Neural crest cell (in vitro differentiated cells): ENCODE results near the gene PILRB. TPM values are rescaled to one million over a fixed set of nuclear protein-coding genes. Genes with fewer than 3 reads are reported as not detected.
"Not testable (repeated sequence)": the region's sequence is repeated elsewhere in the genome, so short reads cannot be mapped to it uniquely, and the experiment has no call there.

Source experiments
- DNase-seq: peaks from one replicate; pipeline ENCODE4 v3.0.0; 2021; ENCODE audit warnings: low read depth, mixed read lengths, low spot score
- H3K27ac Mint-ChIP-seq: one replicate; pipeline ENCODE4 v1.8.0; 2021; ENCODE audit warnings: mild to moderate bottlenecking, mixed read lengths; ENCODE audit not compliant: unreplicated experiment
- H3K27me3 Mint-ChIP-seq: 2 replicates; pipeline ENCODE4 v1.8.0; 2021; ENCODE audit warnings: low read depth, mild to moderate bottlenecking, mixed read lengths
- H3K36me3 Mint-ChIP-seq: 2 replicates; pipeline ENCODE4 v1.8.0; 2021; ENCODE audit warnings: low read depth, mild to moderate bottlenecking, mixed read lengths
- H3K4me1 Mint-ChIP-seq: 2 replicates; pipeline ENCODE4 v1.8.0; 2021; ENCODE audit warnings: mixed read lengths
- H3K4me3 Mint-ChIP-seq: one replicate; pipeline ENCODE4 v1.8.0; 2021; ENCODE audit warnings: mild to moderate bottlenecking, mixed read lengths
- H3K9me3 Mint-ChIP-seq: 2 replicates; pipeline ENCODE4 v1.8.0; 2021; ENCODE audit warnings: mixed read lengths
- total RNA-seq: library from RNA; stranded (reverse); gene quantifications from 2 replicates; pipeline ENCODE4 v1.2.1, GENCODE V29; 2021
- TF ChIP-seq, protein P1 (sequence below): fragments of 200-600 bp; sonication (generic); conservative IDR thresholded peaks from 2 replicates; pipeline ENCODE4 v1.5.0; 2021; ENCODE audit warnings: antibody characterized with exemption, mild to moderate bottlenecking

Gene PILRB
- total RNA-seq, 1 donor from 2014 or later = 36.5 TPM

DNA sequence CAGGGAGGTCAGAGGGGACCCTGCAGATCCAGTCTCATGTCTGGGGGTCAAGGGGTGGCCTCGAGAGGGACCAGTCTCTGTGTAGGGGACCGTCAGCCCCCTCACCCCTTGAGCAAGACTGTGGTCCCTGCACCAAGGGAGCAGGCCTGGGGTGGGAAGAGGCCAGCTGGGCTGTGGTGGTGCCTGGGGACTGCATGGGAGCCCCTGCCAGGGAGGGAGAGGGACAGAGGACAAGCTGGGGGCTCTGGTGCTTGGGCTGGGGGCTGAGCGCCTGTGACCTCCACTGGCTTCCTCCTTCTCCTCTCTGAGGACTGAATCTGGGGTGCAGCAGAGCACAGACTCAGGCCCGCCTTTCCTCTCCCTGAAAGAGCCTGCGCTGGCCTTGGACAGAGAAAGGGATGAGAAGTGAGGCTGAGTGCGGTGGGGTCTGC, 771 bp upstream of the PILRB start:
- Mint-ChIP-seq H3K27me3 (no peaks in the 10 kb centered on the region), H3K4me1 (no peaks in the 10 kb centered on the region), H3K9me3 (no peaks in the 10 kb centered on the region), H3K27ac (no peak overlapping the region), H3K4me3 (no peak overlapping the region), H3K36me3 (peaks cover 7% of the 10 kb centered on the region)
- DNase-seq = no peak
- TF ChIP-seq, protein P1, sequence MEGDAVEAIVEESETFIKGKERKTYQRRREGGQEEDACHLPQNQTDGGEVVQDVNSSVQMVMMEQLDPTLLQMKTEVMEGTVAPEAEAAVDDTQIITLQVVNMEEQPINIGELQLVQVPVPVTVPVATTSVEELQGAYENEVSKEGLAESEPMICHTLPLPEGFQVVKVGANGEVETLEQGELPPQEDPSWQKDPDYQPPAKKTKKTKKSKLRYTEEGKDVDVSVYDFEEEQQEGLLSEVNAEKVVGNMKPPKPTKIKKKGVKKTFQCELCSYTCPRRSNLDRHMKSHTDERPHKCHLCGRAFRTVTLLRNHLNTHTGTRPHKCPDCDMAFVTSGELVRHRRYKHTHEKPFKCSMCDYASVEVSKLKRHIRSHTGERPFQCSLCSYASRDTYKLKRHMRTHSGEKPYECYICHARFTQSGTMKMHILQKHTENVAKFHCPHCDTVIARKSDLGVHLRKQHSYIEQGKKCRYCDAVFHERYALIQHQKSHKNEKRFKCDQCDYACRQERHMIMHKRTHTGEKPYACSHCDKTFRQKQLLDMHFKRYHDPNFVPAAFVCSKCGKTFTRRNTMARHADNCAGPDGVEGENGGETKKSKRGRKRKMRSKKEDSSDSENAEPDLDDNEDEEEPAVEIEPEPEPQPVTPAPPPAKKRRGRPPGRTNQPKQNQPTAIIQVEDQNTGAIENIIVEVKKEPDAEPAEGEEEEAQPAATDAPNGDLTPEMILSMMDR = no peak

DNA sequence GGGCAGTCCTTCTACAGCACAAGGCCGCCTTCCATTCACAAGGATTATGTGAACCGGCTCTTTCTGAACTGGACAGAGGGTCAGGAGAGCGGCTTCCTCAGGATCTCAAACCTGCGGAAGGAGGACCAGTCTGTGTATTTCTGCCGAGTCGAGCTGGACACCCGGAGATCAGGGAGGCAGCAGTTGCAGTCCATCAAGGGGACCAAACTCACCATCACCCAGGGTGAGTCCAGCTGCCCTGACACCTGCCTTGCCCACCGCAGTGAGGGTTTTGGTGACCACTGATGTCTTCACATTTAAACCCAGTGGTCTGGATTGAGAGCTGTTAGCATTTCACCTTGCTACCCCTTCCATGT, 918 bp downstream of the PILRB start:
- Mint-ChIP-seq H3K27ac (peak overlapping the region; percentile 19), H3K4me3 (no peak overlapping the region), H3K27me3 (no peaks in the 10 kb centered on the region), H3K9me3 (no peaks in the 10 kb centered on the region), H3K36me3 (peaks cover 14% of the 10 kb centered on the region), H3K4me1 (no peaks in the 10 kb centered on the region)
- DNase-seq = no peak
- TF ChIP-seq, protein P1 = no peak

DNA sequence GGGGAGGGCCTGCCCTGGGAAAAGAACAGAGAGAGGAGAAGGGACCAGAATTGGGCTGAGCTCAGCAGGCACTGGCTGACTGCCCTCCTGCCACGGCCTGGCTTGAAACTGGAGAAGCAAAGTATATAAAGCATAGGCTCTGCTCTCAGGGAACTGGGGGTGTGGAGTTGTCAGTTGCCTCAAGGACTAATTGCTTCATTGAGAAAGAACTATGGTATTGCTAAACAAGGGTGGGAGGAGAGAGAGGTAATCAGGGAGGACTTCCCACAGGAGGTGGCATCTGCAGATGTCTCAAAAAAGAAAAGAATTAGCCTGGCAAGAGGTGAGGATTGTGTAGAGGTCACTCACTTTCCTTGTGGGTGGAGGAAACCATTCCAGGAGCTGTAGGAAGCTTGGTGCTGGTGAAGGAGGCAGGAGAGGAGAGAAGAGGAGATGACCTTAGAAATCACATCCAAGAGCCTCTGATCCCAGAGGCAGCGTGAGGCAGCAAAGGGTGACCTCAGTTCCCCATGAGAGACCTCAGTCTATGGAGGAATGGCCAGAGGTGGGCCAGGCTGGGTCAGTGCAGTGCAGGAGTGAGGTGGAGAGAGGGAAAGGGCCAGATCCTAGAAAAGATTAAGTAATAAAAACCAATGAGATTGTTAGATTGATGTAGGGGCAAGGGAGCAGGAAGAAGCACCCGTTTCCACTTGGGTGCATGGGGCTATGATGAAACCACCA, 2.4 kb downstream of the PILRB start:
- Mint-ChIP-seq H3K4me1 (no peaks in the 10 kb centered on the region), H3K9me3 (no peaks in the 10 kb centered on the region), H3K4me3 (no peak overlapping the region), H3K36me3 (peaks cover 23% of the 10 kb centered on the region), H3K27ac (no peak overlapping the region), H3K27me3 (no peaks in the 10 kb centered on the region)
- TF ChIP-seq, protein P1 = no peak
- DNase-seq = no peak

DNA sequence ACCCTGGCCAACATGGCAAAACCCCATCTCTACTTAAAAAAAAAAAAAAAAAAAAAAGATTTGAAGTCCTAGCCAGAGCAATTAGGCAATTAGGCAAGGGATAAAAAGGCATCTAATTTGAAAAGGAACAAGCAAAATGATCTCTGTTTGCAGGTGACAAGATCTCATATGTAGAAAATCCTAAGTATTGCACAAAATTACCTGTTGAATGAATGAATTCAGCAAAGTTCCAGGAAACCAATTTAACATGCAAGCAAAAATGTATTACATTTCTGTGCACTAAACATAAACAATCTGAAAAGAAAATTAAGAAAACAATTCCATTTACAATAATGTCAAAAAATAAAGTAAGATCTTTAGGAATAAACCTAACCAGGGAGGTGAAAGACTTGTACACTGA, 5.2 kb downstream of the PILRB start:
- H3K9me3 Mint-ChIP-seq = no peaks in the 10 kb centered on the region
- H3K27me3 Mint-ChIP-seq = no peaks in the 10 kb centered on the region
- H3K36me3 Mint-ChIP-seq = peaks cover 28% of the 10 kb centered on the region
- H3K4me3 Mint-ChIP-seq = no peak overlapping the region
- DNase-seq = no peak
- no peak overlapping the region for H3K27ac Mint-ChIP-seq
- TF ChIP-seq, protein P1 = no peak
- H3K4me1 Mint-ChIP-seq = no peaks in the 10 kb centered on the region

DNA sequence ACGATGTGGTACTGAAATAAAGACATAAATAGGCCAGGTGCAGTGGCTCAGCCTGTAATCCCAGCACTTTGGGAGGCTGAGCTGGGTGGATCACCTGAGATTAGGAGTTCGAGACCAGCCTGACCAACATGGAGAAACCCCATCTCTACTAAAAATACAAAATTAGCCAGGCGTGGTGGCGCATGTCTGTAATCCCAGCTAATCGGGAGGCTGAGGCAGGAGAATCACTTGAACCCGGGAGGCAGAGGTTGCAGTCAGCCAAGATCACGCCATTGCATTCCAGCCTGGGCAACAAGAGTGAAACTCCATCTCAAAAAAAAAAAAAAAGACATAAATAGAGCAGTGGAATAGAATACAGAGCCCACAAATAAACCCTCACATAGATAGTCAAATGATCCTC, 5.9 kb downstream of the PILRB start:
- not testable (repeated sequence) for H3K4me3 Mint-ChIP-seq, H3K4me1 Mint-ChIP-seq, DNase-seq, H3K9me3 Mint-ChIP-seq, H3K27ac Mint-ChIP-seq, H3K27me3 Mint-ChIP-seq
- peaks cover 28% of the 10 kb centered on the region for H3K36me3 Mint-ChIP-seq

DNA sequence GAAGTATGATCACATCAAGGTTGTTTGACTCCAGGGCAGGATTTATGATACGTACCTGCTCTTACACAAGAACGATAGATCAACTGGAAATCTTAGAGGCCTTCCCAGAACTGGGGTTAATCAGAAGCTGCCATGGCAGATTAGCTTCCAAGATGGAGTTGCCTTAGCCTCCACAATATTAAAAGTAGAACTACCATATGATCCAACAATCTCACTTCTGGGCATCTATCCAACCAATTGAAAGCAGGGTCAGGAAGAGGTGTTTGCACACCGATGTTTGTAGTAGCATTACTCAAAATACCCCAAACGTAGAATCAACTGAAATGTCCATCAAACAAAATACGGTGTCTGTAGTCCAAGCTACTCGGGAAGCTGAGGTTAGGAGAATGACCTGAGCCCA, 6.6 kb downstream of the PILRB start:
- no peaks in the 10 kb centered on the region for H3K9me3 Mint-ChIP-seq
- TF ChIP-seq, protein P1 = no peak
- no peak overlapping the region for H3K27ac Mint-ChIP-seq
- H3K27me3 Mint-ChIP-seq = no peaks in the 10 kb centered on the region
- H3K4me1 Mint-ChIP-seq = no peaks in the 10 kb centered on the region
- H3K36me3 Mint-ChIP-seq = peaks cover 28% of the 10 kb centered on the region
- H3K4me3 Mint-ChIP-seq = no peak overlapping the region
- no peak for DNase-seq

DNA sequence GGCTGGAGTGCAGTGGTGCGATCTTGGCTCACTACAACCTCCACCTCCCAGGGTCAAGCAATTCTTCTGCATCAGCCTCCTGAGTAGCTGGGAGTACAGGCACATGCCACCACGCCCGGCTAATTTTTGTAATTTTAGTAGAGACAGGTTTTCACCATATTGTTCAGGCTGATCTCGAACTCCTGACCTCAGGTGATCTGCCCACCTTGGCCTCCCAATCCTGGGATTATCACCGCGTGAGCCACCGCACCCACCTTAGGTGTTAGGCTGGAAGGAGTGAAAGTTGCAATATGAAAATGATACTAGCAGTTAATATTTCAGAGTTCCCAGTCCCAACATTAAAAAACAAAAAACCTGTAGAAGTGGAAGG, 8.1 kb downstream of the PILRB start:
- H3K27me3 Mint-ChIP-seq, H3K27ac Mint-ChIP-seq, H3K9me3 Mint-ChIP-seq, H3K4me1 Mint-ChIP-seq, H3K4me3 Mint-ChIP-seq, DNase-seq: not testable (repeated sequence)
- peaks cover 25% of the 10 kb centered on the region for H3K36me3 Mint-ChIP-seq
